ENCODE results near the gene SGMS1.

Gene SGMS1

DNA sequence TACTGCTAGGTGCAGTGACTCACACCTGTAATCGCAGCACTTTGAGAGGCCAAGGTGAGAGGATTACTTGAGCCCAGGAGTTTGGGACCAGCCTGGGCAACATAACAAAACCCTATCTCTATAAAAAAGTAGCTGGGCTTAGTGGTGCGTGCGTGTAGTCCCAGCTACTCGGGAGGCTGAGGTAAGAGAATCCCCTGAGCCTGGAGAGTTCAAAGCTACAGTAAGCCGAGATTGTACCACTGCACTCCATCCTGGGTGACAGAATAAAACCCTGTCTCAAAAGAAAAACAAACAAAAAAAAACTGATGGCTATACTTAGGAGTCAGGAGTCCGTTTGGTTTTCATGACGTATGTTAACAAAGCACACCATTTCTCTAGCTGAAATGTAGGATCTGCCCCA, 2.9 kb downstream of the SGMS1 start:
- H3K27ac ChIP-seq = no peak overlapping the region
- no peak for TF ChIP-seq ZFX (IDR thresholded peaks at IDR 0.05; ENCODE audit: borderline replicate concordance)
- TF ChIP-seq, protein P1, sequence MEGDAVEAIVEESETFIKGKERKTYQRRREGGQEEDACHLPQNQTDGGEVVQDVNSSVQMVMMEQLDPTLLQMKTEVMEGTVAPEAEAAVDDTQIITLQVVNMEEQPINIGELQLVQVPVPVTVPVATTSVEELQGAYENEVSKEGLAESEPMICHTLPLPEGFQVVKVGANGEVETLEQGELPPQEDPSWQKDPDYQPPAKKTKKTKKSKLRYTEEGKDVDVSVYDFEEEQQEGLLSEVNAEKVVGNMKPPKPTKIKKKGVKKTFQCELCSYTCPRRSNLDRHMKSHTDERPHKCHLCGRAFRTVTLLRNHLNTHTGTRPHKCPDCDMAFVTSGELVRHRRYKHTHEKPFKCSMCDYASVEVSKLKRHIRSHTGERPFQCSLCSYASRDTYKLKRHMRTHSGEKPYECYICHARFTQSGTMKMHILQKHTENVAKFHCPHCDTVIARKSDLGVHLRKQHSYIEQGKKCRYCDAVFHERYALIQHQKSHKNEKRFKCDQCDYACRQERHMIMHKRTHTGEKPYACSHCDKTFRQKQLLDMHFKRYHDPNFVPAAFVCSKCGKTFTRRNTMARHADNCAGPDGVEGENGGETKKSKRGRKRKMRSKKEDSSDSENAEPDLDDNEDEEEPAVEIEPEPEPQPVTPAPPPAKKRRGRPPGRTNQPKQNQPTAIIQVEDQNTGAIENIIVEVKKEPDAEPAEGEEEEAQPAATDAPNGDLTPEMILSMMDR (IDR thresholded peaks at IDR 0.05) = no peak

DNA sequence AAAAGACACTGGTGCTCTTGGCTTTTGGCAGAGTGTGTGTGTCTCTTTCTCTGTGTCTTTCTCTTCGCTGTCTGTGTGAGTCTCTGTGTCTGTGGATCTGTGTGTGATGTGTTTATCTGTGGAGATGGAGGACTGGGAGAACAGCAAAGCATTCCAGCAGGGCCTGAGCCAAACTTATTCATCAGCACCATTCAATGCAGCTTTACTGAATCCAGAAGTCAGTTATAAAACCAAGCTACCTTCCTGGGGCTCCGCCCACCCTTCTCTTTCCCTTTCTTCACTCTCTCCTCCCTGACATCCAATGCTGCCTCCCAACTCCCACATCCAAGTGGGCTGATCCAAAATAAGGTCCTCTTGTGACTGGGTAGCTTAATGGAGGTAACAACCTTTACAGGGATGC, 3.9 kb downstream of the SGMS1 start:
- no peak overlapping the region for H3K27ac ChIP-seq
- TF ChIP-seq ZFX (IDR thresholded peaks at IDR 0.05; ENCODE audit: borderline replicate concordance) = no peak
- TF ChIP-seq, protein P1 (IDR thresholded peaks at IDR 0.05) = no peak

DNA sequence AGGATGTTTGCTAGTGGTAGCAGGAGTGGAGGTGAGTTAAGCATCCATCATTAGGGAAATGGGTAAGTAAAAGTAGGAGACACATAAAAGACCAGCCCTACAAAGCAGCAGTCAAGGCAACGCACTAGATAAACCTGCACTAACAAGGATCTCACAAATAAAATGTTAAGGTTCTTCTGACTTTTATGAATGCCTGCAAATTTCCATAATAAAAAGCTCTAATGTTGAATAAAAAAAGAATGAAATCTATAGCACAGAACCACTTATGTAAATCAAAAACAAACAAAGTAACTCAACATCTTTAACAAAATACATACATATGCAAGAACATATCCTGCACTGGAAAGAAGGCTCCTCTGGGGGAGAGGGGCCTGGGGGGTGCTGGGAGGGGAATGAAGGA, 4.6 kb downstream of the SGMS1 start:
- no peak overlapping the region for H3K27ac ChIP-seq
- TF ChIP-seq ZFX (IDR thresholded peaks at IDR 0.05; ENCODE audit: borderline replicate concordance) = no peak
- TF ChIP-seq, protein P1 (IDR thresholded peaks at IDR 0.05) = no peak

DNA sequence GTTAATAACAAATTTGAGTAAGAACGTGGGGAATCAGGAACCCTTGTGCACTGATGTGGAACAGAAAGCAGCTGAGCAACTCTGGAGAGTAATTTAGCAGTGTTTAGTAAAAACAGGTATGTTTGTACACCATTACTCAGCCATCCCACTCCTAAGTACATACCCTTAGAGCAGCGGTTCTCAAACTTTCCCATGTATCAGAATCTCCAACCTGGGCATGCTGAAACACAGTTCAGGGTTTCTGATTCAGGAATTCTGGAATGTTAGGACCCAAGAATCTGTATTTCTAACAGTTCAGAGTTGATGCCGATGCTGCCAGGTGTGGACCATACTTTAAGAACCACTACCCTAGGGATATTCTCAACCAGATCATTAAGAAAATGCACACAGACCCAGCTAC, 5.1 kb downstream of the SGMS1 start:
- TF ChIP-seq, protein P1 (IDR thresholded peaks at IDR 0.05) = no peak
- no peak for TF ChIP-seq ZFX (IDR thresholded peaks at IDR 0.05; ENCODE audit: borderline replicate concordance)
- no peak overlapping the region for H3K27ac ChIP-seq

DNA sequence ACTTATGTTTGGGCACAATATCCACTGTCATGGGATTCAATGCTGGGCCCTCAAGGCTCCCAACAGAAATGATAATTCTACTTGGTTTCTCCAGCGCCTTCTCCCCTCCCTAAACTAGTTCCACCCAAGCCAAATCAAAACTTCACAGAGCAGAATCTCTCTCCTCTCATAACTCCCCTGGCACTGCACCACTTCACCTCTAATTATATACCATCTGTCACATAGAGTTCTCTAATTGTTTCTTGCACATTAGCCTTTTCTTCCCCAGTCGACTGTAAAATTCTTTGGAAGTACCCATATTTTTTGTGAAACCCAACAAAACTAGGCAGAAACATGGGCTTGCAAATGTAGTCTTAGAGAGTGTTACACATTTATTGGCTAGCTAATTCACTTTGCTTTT, 8.1 kb downstream of the SGMS1 start:
- no peak overlapping the region for H3K27ac ChIP-seq
- no peak for TF ChIP-seq ZFX (IDR thresholded peaks at IDR 0.05; ENCODE audit: borderline replicate concordance)
- TF ChIP-seq, protein P1 (IDR thresholded peaks at IDR 0.05) = no peak

DNA sequence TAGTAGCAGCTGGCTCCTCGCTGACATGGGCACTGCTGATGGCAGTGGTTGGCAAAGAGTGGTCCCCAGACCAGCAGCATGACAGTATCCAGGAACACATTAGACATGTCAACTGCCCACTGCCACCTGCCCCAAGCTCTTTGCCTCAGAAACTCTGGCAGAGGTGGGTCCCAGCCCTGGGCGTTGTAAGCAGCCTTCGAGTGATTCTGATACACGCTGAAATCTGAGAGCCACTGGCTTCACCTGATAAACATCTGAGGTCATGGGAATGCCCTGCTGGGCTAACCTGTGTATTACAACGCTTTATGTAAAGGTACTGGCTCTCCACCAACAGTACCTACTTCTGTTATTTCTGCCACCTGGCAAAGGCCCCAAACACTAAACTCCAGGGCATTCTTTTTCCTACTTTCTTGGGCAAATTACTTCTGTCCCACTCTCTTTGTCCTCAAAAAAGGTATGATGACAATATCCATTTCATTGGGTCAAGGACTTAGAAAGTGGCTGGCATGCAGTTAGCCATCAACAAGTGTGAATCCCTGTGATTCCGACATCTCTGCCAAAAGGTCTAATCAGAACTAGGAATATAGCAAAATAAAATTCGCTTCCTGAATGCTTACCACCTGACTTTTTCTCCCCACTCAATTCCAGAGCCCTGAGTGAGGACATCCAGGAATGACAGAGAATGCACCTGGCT, 9.2 kb downstream of the SGMS1 start:
- H3K27ac ChIP-seq = no peak overlapping the region
- no peak for TF ChIP-seq ZFX (IDR thresholded peaks at IDR 0.05; ENCODE audit: borderline replicate concordance)
- TF ChIP-seq, protein P1 (IDR thresholded peaks at IDR 0.05) = peak; percentile 73

DNA sequence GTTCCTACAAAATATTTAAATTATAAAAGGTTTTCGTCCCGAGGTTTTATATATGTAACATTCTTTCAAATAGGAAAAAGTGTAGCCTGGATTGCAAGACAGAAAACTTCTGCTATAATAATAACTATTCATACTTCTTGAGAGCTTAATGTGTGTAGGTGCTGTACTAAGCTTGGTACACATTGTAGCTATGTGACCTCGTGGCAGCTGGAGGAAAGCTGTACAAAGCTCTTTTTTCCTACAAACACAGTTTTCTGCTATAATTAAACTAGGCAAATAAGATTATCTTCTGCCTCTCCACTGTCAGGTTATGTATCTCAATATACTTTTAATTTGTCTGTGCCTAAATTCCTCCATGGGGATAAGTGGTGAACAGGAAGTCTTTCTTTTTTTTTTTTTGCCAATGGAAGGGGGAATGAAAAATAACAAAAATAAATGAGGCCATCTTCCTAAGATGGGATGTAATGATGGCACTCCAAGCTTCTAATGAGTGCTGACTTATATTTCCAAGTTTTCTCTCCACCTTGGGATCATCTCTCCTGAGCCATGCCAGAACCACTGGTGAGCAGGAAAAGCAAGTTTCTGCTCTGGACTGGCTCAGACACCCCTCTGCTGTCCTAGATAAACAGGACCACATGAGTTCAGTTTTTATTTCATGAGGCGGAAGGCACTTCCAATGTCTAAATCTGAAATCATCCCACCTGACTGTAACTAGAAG, 9.9 kb downstream of the SGMS1 start:
- TF ChIP-seq ZFX (IDR thresholded peaks at IDR 0.05; ENCODE audit: borderline replicate concordance) = no peak
- TF ChIP-seq, protein P1 (IDR thresholded peaks at IDR 0.05) = no peak
- no peak overlapping the region for H3K27ac ChIP-seq
